ENCODE data around the gene MORC3. TPM values are rescaled to one million over a fixed set of nuclear protein-coding genes. Genes with fewer than 3 reads are reported as not detected.

Gene MORC3
- total RNA-seq, 1 experiment from 2014 or later: 15.9 TPM

DNA sequence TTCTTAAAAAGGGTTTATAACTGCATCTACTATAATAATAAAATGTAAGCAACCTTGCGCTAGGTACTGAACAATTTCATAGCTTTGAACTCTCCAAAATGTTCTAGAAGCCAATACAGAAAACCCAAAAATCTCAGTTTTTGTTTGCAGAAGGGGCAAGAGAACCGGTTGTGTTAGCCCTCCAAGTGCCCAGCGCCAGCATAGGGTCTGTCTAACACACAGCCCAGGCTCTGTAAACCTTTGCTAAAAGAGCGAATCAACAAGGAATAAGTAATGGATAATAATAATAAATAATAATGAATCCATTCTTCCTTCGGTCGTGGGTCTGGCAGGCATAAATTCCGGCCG is 64.9 kb downstream of the MORC3 start:
- ChIA-PET CTCF (no interaction called here), POLR2A (ENCODE audit: unreplicated experiment) (no interaction called here)
- Histone ChIP-seq H3K36me3 (ENCODE audit: low read depth) (no peaks in the 10 kb centered on the region), H3K4me1 (replicated peaks; ENCODE audit: insufficient read depth) (peaks cover 8% of the 10 kb centered on the region), H3K4me3 (peak overlapping the region; percentile 82; the same call in 1 of the 2 replicates), H3K27me3 (ENCODE audit: insufficient read depth, low read depth) (no peaks in the 10 kb centered on the region), H3K9me2 (ENCODE audit: insufficient read depth) (no peaks in the 10 kb centered on the region), H3K4me2 (peak overlapping the region; percentile 82), H3K27ac (no peak overlapping the region), H3K9me3 (ENCODE audit: insufficient read depth, low read depth) (no peaks in the 10 kb centered on the region), H3F3A (ENCODE audit: insufficient read depth, low read depth) (0 out of 2 replicates have a peak, but pooled peaks cover 6% of the 10 kb centered on the region), H4K20me1 (ENCODE audit: insufficient read depth) (no peaks in the 10 kb centered on the region), H2AFZ (peak overlapping the region; percentile 64), H3K79me2 (ENCODE audit: low read depth) (no peaks in the 10 kb centered on the region)
- intact Hi-C loops (cut with micrococcal nuclease; ENCODE audit: unreplicated experiment): no loop called here
- DNase-seq: no peak
- no peak for TF ChIP-seq EZH2 (IDR thresholded peaks at IDR 0.05; ENCODE audit: low read depth)
- TF ChIP-seq, protein P1, sequence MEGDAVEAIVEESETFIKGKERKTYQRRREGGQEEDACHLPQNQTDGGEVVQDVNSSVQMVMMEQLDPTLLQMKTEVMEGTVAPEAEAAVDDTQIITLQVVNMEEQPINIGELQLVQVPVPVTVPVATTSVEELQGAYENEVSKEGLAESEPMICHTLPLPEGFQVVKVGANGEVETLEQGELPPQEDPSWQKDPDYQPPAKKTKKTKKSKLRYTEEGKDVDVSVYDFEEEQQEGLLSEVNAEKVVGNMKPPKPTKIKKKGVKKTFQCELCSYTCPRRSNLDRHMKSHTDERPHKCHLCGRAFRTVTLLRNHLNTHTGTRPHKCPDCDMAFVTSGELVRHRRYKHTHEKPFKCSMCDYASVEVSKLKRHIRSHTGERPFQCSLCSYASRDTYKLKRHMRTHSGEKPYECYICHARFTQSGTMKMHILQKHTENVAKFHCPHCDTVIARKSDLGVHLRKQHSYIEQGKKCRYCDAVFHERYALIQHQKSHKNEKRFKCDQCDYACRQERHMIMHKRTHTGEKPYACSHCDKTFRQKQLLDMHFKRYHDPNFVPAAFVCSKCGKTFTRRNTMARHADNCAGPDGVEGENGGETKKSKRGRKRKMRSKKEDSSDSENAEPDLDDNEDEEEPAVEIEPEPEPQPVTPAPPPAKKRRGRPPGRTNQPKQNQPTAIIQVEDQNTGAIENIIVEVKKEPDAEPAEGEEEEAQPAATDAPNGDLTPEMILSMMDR (conservative IDR thresholded peaks at IDR 0.05): no peak
- no TSS peak for BruUV-seq (replicated peaks)

DNA sequence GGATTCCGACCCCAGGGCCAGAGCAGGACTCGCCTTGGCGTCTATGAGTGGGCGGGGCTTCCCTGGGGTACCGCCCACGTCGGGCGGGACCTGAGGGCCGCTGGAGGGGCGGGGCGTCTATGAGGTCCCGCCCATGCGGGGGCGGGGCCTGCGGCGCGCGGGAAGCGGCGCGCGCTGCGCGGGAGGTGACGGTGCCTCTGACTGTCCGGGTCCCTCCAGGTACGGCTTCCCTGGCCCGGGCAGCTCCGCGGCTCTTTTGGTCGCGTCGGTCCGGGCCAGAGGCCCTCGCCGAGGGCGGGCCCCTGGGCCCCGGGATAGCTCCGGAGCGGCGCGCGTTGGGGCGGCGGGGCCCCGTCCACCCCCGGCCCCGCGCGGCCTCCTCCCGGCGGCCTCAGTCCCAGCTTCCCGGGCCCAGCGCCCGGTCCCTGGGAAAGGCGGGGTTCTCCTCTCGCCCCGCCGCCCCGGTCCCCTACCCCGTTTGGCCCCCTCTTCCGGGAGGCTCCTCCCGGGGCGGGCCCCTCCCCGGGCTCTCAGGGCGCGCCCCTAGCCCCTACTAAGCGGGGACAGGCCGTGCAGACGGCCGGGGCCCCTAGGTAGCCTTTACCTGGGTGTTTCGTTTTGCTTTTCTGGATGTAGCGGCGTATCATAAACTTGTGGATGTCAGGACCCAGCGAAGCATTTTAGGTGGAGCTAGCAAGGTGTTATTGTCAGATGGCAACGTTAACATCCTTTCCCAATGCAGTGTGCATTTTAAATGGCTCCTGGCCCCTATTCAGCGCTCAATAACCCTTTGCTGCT is 65.4 kb downstream of the MORC3 start, which contains the start of gene CHAF1B:
Gene CHAF1B, plus strand, starts transcription at position 160 of the 798 bp plus-strand sequence. CDS start 745 bp downstream, outside the sequence.
- H3K27me3 ChIP-seq (ENCODE audit: insufficient read depth, low read depth): no peaks in the 10 kb centered on the region
- peak within 1 kb of the TSS; percentile 88 for H2AFZ ChIP-seq
- no peak for TF ChIP-seq EZH2 (IDR thresholded peaks at IDR 0.05; ENCODE audit: low read depth)
- TF ChIP-seq, protein P1 (conservative IDR thresholded peaks at IDR 0.05): no peak
- H3F3A ChIP-seq (ENCODE audit: insufficient read depth, low read depth): 0 out of 2 replicates have a peak, but pooled peaks cover 6% of the 10 kb centered on the region
- H3K4me3 ChIP-seq: peak within 1 kb of the TSS; percentile 82
- DNase-seq: peak; percentile 37 to 79
- H3K79me2 ChIP-seq (ENCODE audit: low read depth): no peaks in the 10 kb centered on the region
- peak within 1 kb of the TSS; percentile 82 for H3K4me2 ChIP-seq
- intact Hi-C loops (cut with micrococcal nuclease; ENCODE audit: unreplicated experiment): no loop called here
- ChIA-PET CTCF (no interaction called here), POLR2A (ENCODE audit: unreplicated experiment) (interaction anchor here (0.6 kb wide), 1 partner anchor 44 kb away, joined by 3 read pairs; no protein-coding TSS in a partner anchor)
- H3K9me3 ChIP-seq (ENCODE audit: insufficient read depth, low read depth): no peaks in the 10 kb centered on the region
- BruUV-seq (replicated peaks): no TSS peak
- H4K20me1 ChIP-seq (ENCODE audit: insufficient read depth): no peaks in the 10 kb centered on the region
- H3K36me3 ChIP-seq (ENCODE audit: low read depth): no peaks in the 10 kb centered on the region
- no peak within 1 kb of the TSS for H3K27ac ChIP-seq
- H3K4me1 ChIP-seq (replicated peaks; ENCODE audit: insufficient read depth): peaks cover 8% of the 10 kb centered on the region
- H3K9me2 ChIP-seq (ENCODE audit: insufficient read depth): no peaks in the 10 kb centered on the region

DNA sequence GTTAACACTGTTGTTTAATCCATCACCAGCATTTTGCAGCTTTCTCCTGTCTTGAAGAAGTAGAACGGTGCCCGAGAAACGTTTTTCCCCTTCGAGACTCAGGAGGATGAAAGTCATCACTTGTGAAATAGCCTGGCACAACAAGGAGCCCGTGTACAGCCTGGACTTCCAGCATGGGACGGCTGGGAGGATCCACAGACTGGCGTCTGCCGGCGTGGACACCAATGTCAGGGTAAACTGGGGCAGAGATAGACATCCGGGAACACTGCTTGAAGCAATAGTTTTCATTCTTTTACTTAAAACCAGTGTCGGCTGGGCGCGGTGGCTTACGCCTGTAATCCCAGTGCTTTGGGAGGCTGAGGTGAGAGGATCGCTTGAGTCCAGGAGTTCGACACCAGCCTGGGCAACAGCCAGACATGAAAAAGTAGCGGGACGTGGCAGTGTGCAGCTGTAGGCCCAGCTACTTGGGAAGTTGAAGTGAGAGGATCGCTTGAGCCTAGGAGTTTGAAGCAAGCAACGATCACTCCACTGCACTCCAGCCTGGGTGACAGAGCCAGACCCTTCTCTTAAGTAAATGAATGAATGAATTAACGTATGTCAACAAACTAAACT is 66.1 kb downstream of the MORC3 start:
- TF ChIP-seq, protein P1 (conservative IDR thresholded peaks at IDR 0.05): no peak
- TF ChIP-seq EZH2 (IDR thresholded peaks at IDR 0.05; ENCODE audit: low read depth): no peak
- ChIA-PET POLR2A (ENCODE audit: unreplicated experiment) (interaction anchor here (0.6 kb wide), 1 partner anchor 44 kb away, joined by 3 read pairs; no protein-coding TSS in a partner anchor), CTCF (no interaction called here)
- peaks cover 8% of the 10 kb centered on the region for H3K4me1 ChIP-seq (replicated peaks; ENCODE audit: insufficient read depth)
- H2AFZ ChIP-seq: peak overlapping the region; percentile 88
- H3K4me2 ChIP-seq: peak overlapping the region; percentile 82
- no peak for DNase-seq
- H4K20me1 ChIP-seq (ENCODE audit: insufficient read depth): no peaks in the 10 kb centered on the region
- TSS peak; percentile 37 for BruUV-seq (replicated peaks)
- H3K27ac ChIP-seq: no peak overlapping the region
- intact Hi-C loops (cut with micrococcal nuclease; ENCODE audit: unreplicated experiment): no loop called here
- H3F3A ChIP-seq (ENCODE audit: insufficient read depth, low read depth): 0 out of 2 replicates have a peak, but pooled peaks cover 6% of the 10 kb centered on the region
- H3K36me3 ChIP-seq (ENCODE audit: low read depth): no peaks in the 10 kb centered on the region
- no peaks in the 10 kb centered on the region for H3K79me2 ChIP-seq (ENCODE audit: low read depth)
- peak overlapping the region; percentile 82 for H3K4me3 ChIP-seq
- H3K9me3 ChIP-seq (ENCODE audit: insufficient read depth, low read depth): no peaks in the 10 kb centered on the region
- no peaks in the 10 kb centered on the region for H3K27me3 ChIP-seq (ENCODE audit: insufficient read depth, low read depth)
- no peaks in the 10 kb centered on the region for H3K9me2 ChIP-seq (ENCODE audit: insufficient read depth)
